MM.1S (cell line): Measurements from ENCODE around the gene CFAP57.

ENCODE experiments used
- EZH2 ChIP-seq: fragments of 300-600 bp; sonication (generic); optimal IDR thresholded peaks from 2 replicates; pipeline ENCODE3; 2017; ENCODE audit warnings: low read depth, mild to moderate bottlenecking, antibody characterized with exemption, low read length, mixed read lengths
- TF ChIP-seq, protein P1 (sequence below): fragments of 300-600 bp; sonication (generic); IDR thresholded peaks from 2 replicates; pipeline ENCODE4 v1.5.1; 2016; ENCODE audit warnings: antibody characterized with exemption, low read length, mixed read lengths

DNA sequence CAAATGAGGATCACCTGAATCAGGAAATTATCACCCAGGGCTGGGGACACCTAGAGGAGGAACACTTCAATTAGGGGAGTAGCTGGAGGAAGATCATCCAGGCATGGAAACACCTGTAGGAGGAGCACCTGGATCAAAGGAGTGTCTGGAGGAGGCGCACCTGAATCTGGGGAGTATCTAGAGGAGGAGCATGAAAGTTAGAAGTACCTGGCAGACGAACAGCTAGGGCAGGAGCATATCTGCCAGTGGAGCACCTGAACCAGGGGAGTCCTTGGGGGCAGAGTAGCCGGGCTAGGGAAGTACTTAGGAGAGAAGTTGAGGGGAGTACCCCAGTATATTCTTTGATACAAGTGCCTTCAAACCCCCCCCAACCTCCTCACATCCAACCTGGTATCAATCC, 111.9 kb downstream of the CFAP57 start:
- TF ChIP-seq, protein P1, sequence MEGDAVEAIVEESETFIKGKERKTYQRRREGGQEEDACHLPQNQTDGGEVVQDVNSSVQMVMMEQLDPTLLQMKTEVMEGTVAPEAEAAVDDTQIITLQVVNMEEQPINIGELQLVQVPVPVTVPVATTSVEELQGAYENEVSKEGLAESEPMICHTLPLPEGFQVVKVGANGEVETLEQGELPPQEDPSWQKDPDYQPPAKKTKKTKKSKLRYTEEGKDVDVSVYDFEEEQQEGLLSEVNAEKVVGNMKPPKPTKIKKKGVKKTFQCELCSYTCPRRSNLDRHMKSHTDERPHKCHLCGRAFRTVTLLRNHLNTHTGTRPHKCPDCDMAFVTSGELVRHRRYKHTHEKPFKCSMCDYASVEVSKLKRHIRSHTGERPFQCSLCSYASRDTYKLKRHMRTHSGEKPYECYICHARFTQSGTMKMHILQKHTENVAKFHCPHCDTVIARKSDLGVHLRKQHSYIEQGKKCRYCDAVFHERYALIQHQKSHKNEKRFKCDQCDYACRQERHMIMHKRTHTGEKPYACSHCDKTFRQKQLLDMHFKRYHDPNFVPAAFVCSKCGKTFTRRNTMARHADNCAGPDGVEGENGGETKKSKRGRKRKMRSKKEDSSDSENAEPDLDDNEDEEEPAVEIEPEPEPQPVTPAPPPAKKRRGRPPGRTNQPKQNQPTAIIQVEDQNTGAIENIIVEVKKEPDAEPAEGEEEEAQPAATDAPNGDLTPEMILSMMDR: no peak
- TF ChIP-seq EZH2: no peak
